Erythroblast (primary cell): ENCODE results near the gene LRRC3.

Experiments
- GATA1 ChIP-seq: IDR thresholded peaks from 2 replicates; pipeline ENCODE4 v1.6.1; 2011; ENCODE audit warnings: low read depth, mild to moderate bottlenecking, control low read depth, low read length, moderate library complexity
- POLR2A ChIP-seq: IDR thresholded peaks from 2 replicates; pipeline ENCODE4 v1.6.1; 2011; ENCODE audit warnings: mild to moderate bottlenecking, low read length

DNA sequence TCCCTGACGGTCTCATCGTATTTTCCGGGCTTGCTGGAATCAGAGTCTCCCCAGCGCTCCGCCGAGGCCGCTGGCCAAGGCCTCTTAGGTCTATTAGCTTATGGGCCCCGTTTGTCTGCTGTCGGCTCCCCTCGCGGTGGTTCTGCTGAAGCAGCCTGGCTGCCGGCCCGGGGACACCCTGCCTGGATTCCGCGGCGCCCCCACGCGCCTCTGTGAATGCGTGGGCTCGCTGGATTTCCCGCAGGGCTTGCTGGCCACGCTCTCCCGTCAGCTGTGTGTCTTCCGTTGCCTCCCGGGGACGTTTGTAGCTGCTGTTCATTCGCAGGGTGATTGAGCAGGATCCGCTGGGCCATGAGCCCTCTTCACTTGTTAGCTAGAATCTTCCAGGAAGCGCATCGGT is 8.4 kb downstream of the LRRC3 start:
- TF ChIP-seq POLR2A (no peak), GATA1 (no peak)
